Vagina (tissue), 2 donors: ENCODE measurements around the gene HORMAD2. TPM values are rescaled to one million over a fixed set of nuclear protein-coding genes. Genes with fewer than 3 reads are reported as not detected.

ENCODE experiments used
- DNase-seq, 2 donors: peaks; one replicate each; pipeline ENCODE4 v3.0.0-alpha.2; 2017; ENCODE audit errors: extremely low spot score in 2 of 2
- H3K27ac ChIP-seq: fragments of 200-600 bp; sonication (generic); one replicate; pipeline ENCODE4 v1.5.1; 2019
- H3K27me3 ChIP-seq: fragments of 200-600 bp; sonication (generic); one replicate; pipeline ENCODE4 v1.5.1; 2019
- H3K36me3 ChIP-seq, 2 donors: fragments of 200-600 bp; sonication (generic); one replicate each; pipeline ENCODE4 v1.5.1; 2017 to 2019
- H3K4me1 ChIP-seq: fragments of 200-600 bp; sonication (generic); one replicate; pipeline ENCODE4 v1.5.1; 2019
- H3K4me3 ChIP-seq, 2 donors: fragments of 200-600 bp; sonication (generic); 1 replicate in 1 of 2; 2 replicates in 1 of 2; pipeline ENCODE4 v1.5.1; 2016 to 2019
- H3K9me3 ChIP-seq: fragments of 200-600 bp; sonication (generic); one replicate; pipeline ENCODE4 v1.5.1; 2019
- CTCF ChIP-seq, 3 experiments: fragments of 450-650 bp in 2 of 3; fragments of 200-600 bp in 1 of 3; sonication (generic) in 1 of 3; IDR thresholded peaks; one replicate each; pipeline ENCODE4 v1.5.1; 2017 to 2019; ENCODE audit warnings: antibody characterized with exemption in 3 of 3, mild to moderate bottlenecking in 2 of 3, moderate library complexity in 2 of 3
- POLR2A ChIP-seq, 2 donors: fragments of 450-650 bp; IDR thresholded peaks; one replicate each; pipeline ENCODE4 v1.6.1; 2017; ENCODE audit warnings: antibody characterized with exemption in 2 of 2, mild to moderate bottlenecking in 2 of 2, moderate library complexity in 2 of 2
- POLR2AphosphoS5 ChIP-seq, 2 donors: sonication (generic); formaldehyde crosslinking; IDR thresholded peaks; one replicate each; pipeline ENCODE4 v1.9.0; 2017; ENCODE audit warnings: antibody characterized with exemption in 2 of 2, mild to moderate bottlenecking in 2 of 2, low read depth in 1 of 2; ENCODE audit not compliant: insufficient read depth in 1 of 2
- intact Hi-C: fragments of 100-400 bp; cut with DNase I; formaldehyde crosslinking; loops from one replicate; pipeline ENCODE4 v1.15.1; 2023
- total RNA-seq: library from RNA; depleted of rRNA; stranded (reverse); fragments of >200 nt; gene quantifications from one replicate; pipeline ENCODE4 v1.2.3, GENCODE V29; 2016

The HORMAD2 gene
- total RNA-seq, 1 donor from 2014 or later = not detected

- DNase-seq = no peak
- Histone ChIP-seq H3K27me3 (no peaks in the 10 kb centered on the region), H3K27ac (peak overlapping the region; percentile 76), H3K4me1 (peaks cover 88% of the 10 kb centered on the region), H3K4me3 (no peak overlapping the region), H3K36me3 (no peaks in the 10 kb centered on the region), H3K9me3 (no peaks in the 10 kb centered on the region)
- TF ChIP-seq POLR2A (IDR thresholded peaks at IDR 0.05) (no peak), POLR2AphosphoS5 (IDR thresholded peaks at IDR 0.05; ENCODE audit: insufficient read depth in 1 of 2, low read depth in 1 of 2) (peak in 1 of 2 donors; percentile 66), CTCF (IDR thresholded peaks at IDR 0.05) (no peak)
- intact Hi-C loops = no loop called here
These were observed 126.7 kb downstream of the HORMAD2 start for GRCh38 chr22:30206944-30207343.

- peak in 1 of 2 donors; percentile 74 for TF ChIP-seq POLR2AphosphoS5 (IDR thresholded peaks at IDR 0.05; ENCODE audit: insufficient read depth in 1 of 2, low read depth in 1 of 2)
- no peak for TF ChIP-seq POLR2A (IDR thresholded peaks at IDR 0.05)
- TF ChIP-seq CTCF (IDR thresholded peaks at IDR 0.05) = no peak
- Histone ChIP-seq H3K4me3 (no peak overlapping the region), H3K27ac (peak overlapping the region; percentile 82), H3K9me3 (no peaks in the 10 kb centered on the region), H3K36me3 (no peaks in the 10 kb centered on the region), H3K4me1 (peaks cover 82% of the 10 kb centered on the region), H3K27me3 (no peaks in the 10 kb centered on the region)
- peak in 1 of 2 donors; percentile 94 for DNase-seq
- intact Hi-C loops = no loop called here
These were observed 128.7 kb downstream of the HORMAD2 start for GRCh38 chr22:30208631-30209603.

- no peaks in the 10 kb centered on the region for H3K9me3 ChIP-seq
- no peaks in the 10 kb centered on the region for H3K36me3 ChIP-seq
- intact Hi-C loops = no loop called here
- H3K4me3 ChIP-seq = no peak overlapping the region
- H3K4me1 ChIP-seq = peaks cover 74% of the 10 kb centered on the region
- TF ChIP-seq POLR2AphosphoS5 (IDR thresholded peaks at IDR 0.05; ENCODE audit: insufficient read depth in 1 of 2, low read depth in 1 of 2) = no peak
- TF ChIP-seq CTCF (IDR thresholded peaks at IDR 0.05) = no peak
- no peak for TF ChIP-seq POLR2A (IDR thresholded peaks at IDR 0.05)
- H3K27ac ChIP-seq = peak overlapping the region; percentile 82
- no peaks in the 10 kb centered on the region for H3K27me3 ChIP-seq
- DNase-seq = no peak
These were observed 129.4 kb downstream of the HORMAD2 start for GRCh38 chr22:30209642-30210041.

- H3K4me1 ChIP-seq = peaks cover 67% of the 10 kb centered on the region
- H3K36me3 ChIP-seq = no peaks in the 10 kb centered on the region
- H3K27me3 ChIP-seq = no peaks in the 10 kb centered on the region
- DNase-seq = no peak
- intact Hi-C loops = no loop called here
- no peak overlapping the region for H3K4me3 ChIP-seq
- TF ChIP-seq POLR2AphosphoS5 (IDR thresholded peaks at IDR 0.05; ENCODE audit: insufficient read depth in 1 of 2, low read depth in 1 of 2) = peak in 1 of 2 donors; percentile 14
- no peak for TF ChIP-seq POLR2A (IDR thresholded peaks at IDR 0.05)
- no peaks in the 10 kb centered on the region for H3K9me3 ChIP-seq
- H3K27ac ChIP-seq = peak overlapping the region; percentile 82
These were observed 130.1 kb downstream of the HORMAD2 start for GRCh38 chr22:30210235-30210909.

- DNase-seq = no peak
These were observed 131.0 kb downstream of the HORMAD2 start for GRCh38 chr22:30211124-30211820.

More at GRCh38 chr22:30211124-30211820, 131.0 kb downstream of the HORMAD2 start:
- intact Hi-C loops = no loop called here
- TF ChIP-seq POLR2AphosphoS5 (IDR thresholded peaks at IDR 0.05; ENCODE audit: insufficient read depth in 1 of 2, low read depth in 1 of 2) = no peak
- TF ChIP-seq POLR2A (IDR thresholded peaks at IDR 0.05) = no peak
- TF ChIP-seq CTCF (IDR thresholded peaks at IDR 0.05) = no peak
- Histone ChIP-seq H3K27me3 (no peaks in the 10 kb centered on the region), H3K9me3 (no peaks in the 10 kb centered on the region), H3K36me3 (no peaks in the 10 kb centered on the region), H3K4me1 (peaks cover 58% of the 10 kb centered on the region), H3K4me3 (no peak overlapping the region), H3K27ac (no peak overlapping the region)
